ENCODE results near the gene LSM7. TPM values are rescaled to one million over a fixed set of nuclear protein-coding genes. Genes with fewer than 3 reads are reported as not detected.
A peak's percentile ranks its signal among the peaks of the same experiment; 100 is the strongest.

LSM7 gene
- total and polyA plus RNA-seq, 9 of the 15 experiments (the other 6 are each of a cell fraction or from before 2014, with no cell fraction given), result 40.5 to 690 (median 265) TPM

DNA sequence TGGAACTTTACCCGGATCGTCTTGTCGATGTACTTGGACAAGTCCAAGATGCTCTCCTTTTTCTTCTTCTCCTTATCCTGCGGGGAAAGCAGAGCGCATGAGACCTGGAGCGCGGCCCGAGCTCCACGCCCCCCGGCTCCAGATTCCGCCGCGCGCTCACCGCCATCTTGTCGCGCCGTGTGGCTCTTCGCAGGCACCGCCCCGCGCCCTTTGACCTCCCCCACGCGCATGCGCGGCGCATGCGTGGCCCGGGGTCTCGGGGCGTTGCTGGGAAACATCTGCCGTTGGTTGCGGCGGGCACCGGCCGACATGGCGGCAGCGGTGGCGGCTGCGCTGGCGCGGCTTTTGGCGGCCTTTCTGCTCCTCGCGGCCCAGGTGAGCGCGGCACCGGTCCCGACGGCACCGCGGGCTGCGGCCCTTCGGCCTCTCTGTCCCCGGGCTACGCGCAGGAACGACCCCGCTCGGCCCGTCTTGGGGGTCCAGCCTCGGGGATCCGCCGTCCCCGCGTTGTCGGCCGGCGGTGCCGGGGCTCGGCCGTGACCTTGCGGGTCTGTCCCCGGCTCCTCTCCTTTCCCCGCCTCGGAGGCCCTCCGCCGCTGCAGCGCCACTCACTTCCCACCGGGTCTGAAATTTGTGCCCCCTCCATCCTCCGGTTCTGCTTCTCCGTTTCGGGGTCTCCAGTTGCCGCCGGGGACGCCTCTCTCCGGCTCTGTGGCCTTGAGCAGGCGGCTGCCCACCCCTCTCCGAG lies at the start of gene LSM7, which contains the start of gene SPPL2B (continued):
- TF ChIP-seq, protein P1, sequence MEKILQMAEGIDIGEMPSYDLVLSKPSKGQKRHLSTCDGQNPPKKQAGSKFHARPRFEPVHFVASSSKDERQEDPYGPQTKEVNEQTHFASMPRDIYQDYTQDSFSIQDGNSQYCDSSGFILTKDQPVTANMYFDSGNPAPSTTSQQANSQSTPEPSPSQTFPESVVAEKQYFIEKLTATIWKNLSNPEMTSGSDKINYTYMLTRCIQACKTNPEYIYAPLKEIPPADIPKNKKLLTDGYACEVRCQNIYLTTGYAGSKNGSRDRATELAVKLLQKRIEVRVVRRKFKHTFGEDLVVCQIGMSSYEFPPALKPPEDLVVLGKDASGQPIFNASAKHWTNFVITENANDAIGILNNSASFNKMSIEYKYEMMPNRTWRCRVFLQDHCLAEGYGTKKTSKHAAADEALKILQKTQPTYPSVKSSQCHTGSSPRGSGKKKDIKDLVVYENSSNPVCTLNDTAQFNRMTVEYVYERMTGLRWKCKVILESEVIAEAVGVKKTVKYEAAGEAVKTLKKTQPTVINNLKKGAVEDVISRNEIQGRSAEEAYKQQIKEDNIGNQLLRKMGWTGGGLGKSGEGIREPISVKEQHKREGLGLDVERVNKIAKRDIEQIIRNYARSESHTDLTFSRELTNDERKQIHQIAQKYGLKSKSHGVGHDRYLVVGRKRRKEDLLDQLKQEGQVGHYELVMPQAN (IDR thresholded peaks at IDR 0.05; ENCODE audit: borderline replicate concordance), result peak; percentile 88
- TF ChIP-seq GATAD2A (IDR thresholded peaks at IDR 0.05) (no peak), MYBL2 (IDR thresholded peaks at IDR 0.05; ENCODE audit: low read depth) (no peak), MYBL2 (CRISPR knock-in tag; IDR thresholded peaks at IDR 0.05; ENCODE audit: borderline replicate concordance) (no peak), ZNF133 (CRISPR knock-in tag; IDR thresholded peaks at IDR 0.05) (no peak), CHD1 (IDR thresholded peaks at IDR 0.05; ENCODE audit: low read length) (peak; percentile 84), HCFC1 (IDR thresholded peaks at IDR 0.05; ENCODE audit: low read depth, low read length) (peak; percentile 71), NFRKB (IDR thresholded peaks at IDR 0.05; ENCODE audit: low read depth) (peak; percentile 62; the same call in 1 of the 2 replicates), CREB1 (IDR thresholded peaks at IDR 0.05) (peak; percentile 35; the same call in 1 of the 2 replicates), CREB1 (CRISPR knock-in tag; IDR thresholded peaks at IDR 0.05) (0 out of 2 replicates have a peak, but pooled peaks have one; percentile 30), POLR2A (conservative IDR thresholded peaks at IDR 0.05) (peak; percentile 91), FOXA1 (IDR thresholded peaks at IDR 0.05; ENCODE audit: borderline replicate concordance) (no peak), RBM14 (IDR thresholded peaks at IDR 0.05; ENCODE audit: borderline replicate concordance, insufficient read depth, low read depth, low read length) (0 out of 2 replicates have a peak, but pooled peaks have one; percentile 15), EP400 (IDR thresholded peaks at IDR 0.05) (peak; percentile 96), ZNF324 (CRISPR knock-in tag; IDR thresholded peaks at IDR 0.05) (no peak), U2AF1 (optimal IDR thresholded peaks at IDR 0.05; ENCODE audit: low read depth, low read length) (peak; percentile 81), RAD21 (CRISPR knock-in tag; conservative IDR thresholded peaks at IDR 0.05 in 1 of 2, IDR thresholded peaks at IDR 0.05 in 1 of 2) (peak in 1 of 2 experiments; percentile 3; a peak in 1 of 4 replicates), ETV6 (IDR thresholded peaks at IDR 0.05; ENCODE audit: borderline replicate concordance in 1 of 2, low read depth in 2 of 2, low read length in 1 of 2) (no peak), ETV6 (CRISPR knock-in tag; IDR thresholded peaks at IDR 0.05; ENCODE audit: borderline replicate concordance) (no peak), HMGN3 (IDR thresholded peaks at IDR 0.05; ENCODE audit: borderline replicate concordance, extremely low read depth, insufficient read length, low read depth, low read length) (peak; percentile 31), TBP (optimal IDR thresholded peaks at IDR 0.05; ENCODE audit: low read depth, low read length) (peak; percentile 88)
- TF ChIP-seq, protein P2, sequence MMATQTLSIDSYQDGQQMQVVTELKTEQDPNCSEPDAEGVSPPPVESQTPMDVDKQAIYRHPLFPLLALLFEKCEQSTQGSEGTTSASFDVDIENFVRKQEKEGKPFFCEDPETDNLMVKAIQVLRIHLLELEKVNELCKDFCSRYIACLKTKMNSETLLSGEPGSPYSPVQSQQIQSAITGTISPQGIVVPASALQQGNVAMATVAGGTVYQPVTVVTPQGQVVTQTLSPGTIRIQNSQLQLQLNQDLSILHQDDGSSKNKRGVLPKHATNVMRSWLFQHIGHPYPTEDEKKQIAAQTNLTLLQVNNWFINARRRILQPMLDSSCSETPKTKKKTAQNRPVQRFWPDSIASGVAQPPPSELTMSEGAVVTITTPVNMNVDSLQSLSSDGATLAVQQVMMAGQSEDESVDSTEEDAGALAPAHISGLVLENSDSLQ (IDR thresholded peaks at IDR 0.05), result no peak
- TF ChIP-seq, protein P3, sequence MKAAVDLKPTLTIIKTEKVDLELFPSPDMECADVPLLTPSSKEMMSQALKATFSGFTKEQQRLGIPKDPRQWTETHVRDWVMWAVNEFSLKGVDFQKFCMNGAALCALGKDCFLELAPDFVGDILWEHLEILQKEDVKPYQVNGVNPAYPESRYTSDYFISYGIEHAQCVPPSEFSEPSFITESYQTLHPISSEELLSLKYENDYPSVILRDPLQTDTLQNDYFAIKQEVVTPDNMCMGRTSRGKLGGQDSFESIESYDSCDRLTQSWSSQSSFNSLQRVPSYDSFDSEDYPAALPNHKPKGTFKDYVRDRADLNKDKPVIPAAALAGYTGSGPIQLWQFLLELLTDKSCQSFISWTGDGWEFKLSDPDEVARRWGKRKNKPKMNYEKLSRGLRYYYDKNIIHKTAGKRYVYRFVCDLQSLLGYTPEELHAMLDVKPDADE (conservative IDR thresholded peaks at IDR 0.05; ENCODE audit: control insufficient read depth, low read depth, low read length), result peak; percentile 44
- TF ChIP-seq, protein P4, sequence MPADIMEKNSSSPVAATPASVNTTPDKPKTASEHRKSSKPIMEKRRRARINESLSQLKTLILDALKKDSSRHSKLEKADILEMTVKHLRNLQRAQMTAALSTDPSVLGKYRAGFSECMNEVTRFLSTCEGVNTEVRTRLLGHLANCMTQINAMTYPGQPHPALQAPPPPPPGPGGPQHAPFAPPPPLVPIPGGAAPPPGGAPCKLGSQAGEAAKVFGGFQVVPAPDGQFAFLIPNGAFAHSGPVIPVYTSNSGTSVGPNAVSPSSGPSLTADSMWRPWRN (IDR thresholded peaks at IDR 0.05; ENCODE audit: low read depth), result no peak

Measured in K562 (cell line).